WTC11 (cell line): ENCODE measurements around the gene DHRS7.

Source experiments
- FOXJ3 ChIP-seq: sonication (generic); formaldehyde crosslinking; IDR thresholded peaks from 2 replicates; pipeline ENCODE4 v1.9.0; 2021; ENCODE audit warnings: missing genetic modification reagents, mild to moderate bottlenecking, borderline replicate concordance
- GABPB1 ChIP-seq: sonication (generic); formaldehyde crosslinking; IDR thresholded peaks from 2 replicates; pipeline ENCODE4 v1.8.1; 2023; ENCODE audit warnings: mild to moderate bottlenecking, missing genetic modification reagents
- KAT7 ChIP-seq: sonication (generic); formaldehyde crosslinking; IDR thresholded peaks from 2 replicates; pipeline ENCODE4 v1.8.1; 2023; ENCODE audit warnings: missing genetic modification reagents, mild to moderate bottlenecking, borderline replicate concordance
- MXD4 ChIP-seq: fragments of 250-450 bp; sonication (Bioruptor Pico); IDR thresholded peaks from 2 replicates; pipeline ENCODE4 v1.8.0; 2021; ENCODE audit warnings: mild to moderate bottlenecking, moderate library complexity, borderline replicate concordance
- NR1H2 ChIP-seq: sonication (generic); formaldehyde crosslinking; IDR thresholded peaks from 2 replicates; pipeline ENCODE4 v1.9.0; 2021; ENCODE audit warnings: mild to moderate bottlenecking, moderate library complexity, missing genetic modification reagents
- TEAD4 ChIP-seq: sonication (generic); formaldehyde crosslinking; IDR thresholded peaks from 2 replicates; pipeline ENCODE4 v1.8.0; 2022; ENCODE audit warnings: mild to moderate bottlenecking, missing genetic modification reagents
- ZNF263 ChIP-seq: sonication (generic); formaldehyde crosslinking; IDR thresholded peaks from 2 replicates; pipeline ENCODE4 v1.8.1; 2022; ENCODE audit warnings: low read depth, mild to moderate bottlenecking, moderate library complexity, missing genetic modification reagents
- ZNF396 ChIP-seq: fragments of 250-450 bp; sonication (Bioruptor Pico); IDR thresholded peaks from 2 replicates; pipeline ENCODE4 v1.8.0; 2021; ENCODE audit warnings: mild to moderate bottlenecking, moderate library complexity, borderline replicate concordance
- TF ChIP-seq, protein P1 (sequence below): fragments of 200-600 bp; IDR thresholded peaks from 2 replicates; pipeline ENCODE4 v1.8.0; 2022; ENCODE audit warnings: antibody characterized with exemption
- TF ChIP-seq, protein P2 (sequence below): sonication (generic); formaldehyde crosslinking; conservative IDR thresholded peaks from 2 replicates; pipeline ENCODE4 v1.8.1; 2022; ENCODE audit warnings: mild to moderate bottlenecking, missing genetic modification reagents
- TF ChIP-seq, protein P3 (sequence below): sonication (generic); formaldehyde crosslinking; IDR thresholded peaks from 2 replicates; pipeline ENCODE4 v1.8.1; 2023; ENCODE audit warnings: mild to moderate bottlenecking, missing genetic modification reagents, moderate library complexity
- TF ChIP-seq, protein P4 (sequence below): sonication (generic); formaldehyde crosslinking; IDR thresholded peaks from 2 replicates; pipeline ENCODE4 v1.8.1; 2023; ENCODE audit warnings: mild to moderate bottlenecking, missing genetic modification reagents, moderate library complexity
- TF ChIP-seq, protein P5 (sequence below): fragments of 250-450 bp; sonication (Bioruptor Pico); IDR thresholded peaks from 2 replicates; pipeline ENCODE4 v2.1.2; 2022; ENCODE audit warnings: mild to moderate bottlenecking, moderate library complexity

DNA sequence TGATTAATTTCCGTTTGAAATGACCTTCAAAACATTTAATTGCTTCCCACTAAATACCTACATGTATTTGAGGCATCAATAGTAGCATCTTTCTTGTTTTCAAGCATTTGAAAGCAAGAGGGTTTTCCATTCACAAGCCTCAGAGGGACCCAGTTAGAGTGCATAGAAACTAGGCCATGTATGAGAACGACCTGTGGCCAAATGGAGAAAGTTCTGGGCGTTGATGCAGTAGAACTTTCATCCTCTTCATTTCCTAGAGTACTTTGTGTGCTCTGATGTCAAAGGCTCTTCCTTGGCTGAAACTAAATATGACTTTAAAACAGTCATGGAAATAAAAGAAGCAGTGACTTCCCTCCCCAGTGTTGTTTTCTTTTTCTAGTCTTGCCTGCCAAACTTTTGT is 944 bp upstream of the DHRS7 start:
- TF ChIP-seq, protein P1, sequence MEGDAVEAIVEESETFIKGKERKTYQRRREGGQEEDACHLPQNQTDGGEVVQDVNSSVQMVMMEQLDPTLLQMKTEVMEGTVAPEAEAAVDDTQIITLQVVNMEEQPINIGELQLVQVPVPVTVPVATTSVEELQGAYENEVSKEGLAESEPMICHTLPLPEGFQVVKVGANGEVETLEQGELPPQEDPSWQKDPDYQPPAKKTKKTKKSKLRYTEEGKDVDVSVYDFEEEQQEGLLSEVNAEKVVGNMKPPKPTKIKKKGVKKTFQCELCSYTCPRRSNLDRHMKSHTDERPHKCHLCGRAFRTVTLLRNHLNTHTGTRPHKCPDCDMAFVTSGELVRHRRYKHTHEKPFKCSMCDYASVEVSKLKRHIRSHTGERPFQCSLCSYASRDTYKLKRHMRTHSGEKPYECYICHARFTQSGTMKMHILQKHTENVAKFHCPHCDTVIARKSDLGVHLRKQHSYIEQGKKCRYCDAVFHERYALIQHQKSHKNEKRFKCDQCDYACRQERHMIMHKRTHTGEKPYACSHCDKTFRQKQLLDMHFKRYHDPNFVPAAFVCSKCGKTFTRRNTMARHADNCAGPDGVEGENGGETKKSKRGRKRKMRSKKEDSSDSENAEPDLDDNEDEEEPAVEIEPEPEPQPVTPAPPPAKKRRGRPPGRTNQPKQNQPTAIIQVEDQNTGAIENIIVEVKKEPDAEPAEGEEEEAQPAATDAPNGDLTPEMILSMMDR, result no peak
- TF ChIP-seq, protein P2, sequence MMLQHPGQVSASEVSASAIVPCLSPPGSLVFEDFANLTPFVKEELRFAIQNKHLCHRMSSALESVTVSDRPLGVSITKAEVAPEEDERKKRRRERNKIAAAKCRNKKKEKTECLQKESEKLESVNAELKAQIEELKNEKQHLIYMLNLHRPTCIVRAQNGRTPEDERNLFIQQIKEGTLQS (CRISPR knock-in tag), result no peak
- TF ChIP-seq ZNF263 (CRISPR knock-in tag) (no peak), NR1H2 (CRISPR knock-in tag) (no peak), ZNF396 (no peak), GABPB1 (CRISPR knock-in tag) (no peak), MXD4 (no peak), KAT7 (no peak), TEAD4 (CRISPR knock-in tag) (no peak), FOXJ3 (CRISPR knock-in tag) (no peak)
- TF ChIP-seq, protein P3, sequence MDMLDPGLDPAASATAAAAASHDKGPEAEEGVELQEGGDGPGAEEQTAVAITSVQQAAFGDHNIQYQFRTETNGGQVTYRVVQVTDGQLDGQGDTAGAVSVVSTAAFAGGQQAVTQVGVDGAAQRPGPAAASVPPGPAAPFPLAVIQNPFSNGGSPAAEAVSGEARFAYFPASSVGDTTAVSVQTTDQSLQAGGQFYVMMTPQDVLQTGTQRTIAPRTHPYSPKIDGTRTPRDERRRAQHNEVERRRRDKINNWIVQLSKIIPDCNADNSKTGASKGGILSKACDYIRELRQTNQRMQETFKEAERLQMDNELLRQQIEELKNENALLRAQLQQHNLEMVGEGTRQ (CRISPR knock-in tag), result no peak
- TF ChIP-seq, protein P4, sequence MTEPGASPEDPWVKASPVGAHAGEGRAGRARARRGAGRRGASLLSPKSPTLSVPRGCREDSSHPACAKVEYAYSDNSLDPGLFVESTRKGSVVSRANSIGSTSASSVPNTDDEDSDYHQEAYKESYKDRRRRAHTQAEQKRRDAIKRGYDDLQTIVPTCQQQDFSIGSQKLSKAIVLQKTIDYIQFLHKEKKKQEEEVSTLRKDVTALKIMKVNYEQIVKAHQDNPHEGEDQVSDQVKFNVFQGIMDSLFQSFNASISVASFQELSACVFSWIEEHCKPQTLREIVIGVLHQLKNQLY (CRISPR knock-in tag), result no peak
- TF ChIP-seq, protein P5, sequence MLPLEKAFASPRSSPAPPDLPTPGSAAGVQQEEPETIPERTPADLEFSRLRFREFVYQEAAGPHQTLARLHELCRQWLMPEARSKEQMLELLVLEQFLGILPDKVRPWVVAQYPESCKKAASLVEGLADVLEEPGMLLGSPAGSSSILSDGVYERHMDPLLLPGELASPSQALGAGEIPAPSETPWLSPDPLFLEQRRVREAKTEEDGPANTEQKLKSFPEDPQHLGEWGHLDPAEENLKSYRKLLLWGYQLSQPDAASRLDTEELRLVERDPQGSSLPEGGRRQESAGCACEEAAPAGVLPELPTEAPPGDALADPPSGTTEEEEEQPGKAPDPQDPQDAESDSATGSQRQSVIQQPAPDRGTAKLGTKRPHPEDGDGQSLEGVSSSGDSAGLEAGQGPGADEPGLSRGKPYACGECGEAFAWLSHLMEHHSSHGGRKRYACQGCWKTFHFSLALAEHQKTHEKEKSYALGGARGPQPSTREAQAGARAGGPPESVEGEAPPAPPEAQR (CRISPR knock-in tag), result no peak
